COR-L47 (cell line): ENCODE results near the gene APOLD1.
A peak's percentile ranks its signal among the peaks of the same experiment; 100 is the strongest.
"Not testable (repeated sequence)": the region's sequence is repeated elsewhere in the genome, so short reads cannot be mapped to it uniquely, and the experiment has no call there.

Source experiments
- DNase-seq: peaks from one replicate; lab custom pipeline; 2025; lab: John Stamatoyannopoulos, UW

APOLD1 gene

DNA sequence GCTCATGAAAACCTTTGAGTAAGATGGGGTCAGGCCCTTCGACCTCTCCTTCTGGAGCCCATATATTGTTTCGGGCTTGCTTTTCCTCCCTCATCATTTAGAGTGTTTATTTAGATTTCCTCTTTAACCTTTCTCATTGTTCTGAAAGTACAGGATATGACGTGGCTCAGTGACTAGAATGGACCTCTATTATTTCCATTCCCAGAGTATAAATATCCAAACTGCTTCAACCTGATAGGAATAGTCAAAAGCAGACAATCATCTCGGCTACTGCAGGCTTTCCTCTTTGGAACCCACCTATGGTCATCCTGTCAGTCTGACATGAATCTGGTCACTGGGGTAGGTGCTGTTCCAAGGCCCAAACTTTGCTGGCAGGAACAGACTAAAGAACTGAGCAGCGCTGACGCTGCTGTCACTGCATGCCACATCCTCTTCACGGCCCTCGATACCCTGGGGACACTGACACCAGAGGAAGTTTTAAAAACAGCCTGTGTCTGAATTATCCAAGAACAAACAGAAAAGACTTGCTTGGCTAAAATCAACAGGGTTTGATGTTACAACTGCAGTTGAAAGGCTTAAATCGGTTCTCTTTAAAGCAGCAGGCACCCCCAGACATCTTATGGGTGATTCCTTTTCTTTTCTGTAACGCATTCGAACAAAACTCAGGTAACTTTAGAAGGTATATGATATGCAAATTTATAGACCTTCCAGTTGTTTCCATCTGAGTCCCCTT lies 22.7 kb downstream of the APOLD1 start:
- DNase-seq = no peak

GRCh38 chr12:12810553-12811021 lies 25.1 kb downstream of the APOLD1 start:
- no peak for DNase-seq

DNA sequence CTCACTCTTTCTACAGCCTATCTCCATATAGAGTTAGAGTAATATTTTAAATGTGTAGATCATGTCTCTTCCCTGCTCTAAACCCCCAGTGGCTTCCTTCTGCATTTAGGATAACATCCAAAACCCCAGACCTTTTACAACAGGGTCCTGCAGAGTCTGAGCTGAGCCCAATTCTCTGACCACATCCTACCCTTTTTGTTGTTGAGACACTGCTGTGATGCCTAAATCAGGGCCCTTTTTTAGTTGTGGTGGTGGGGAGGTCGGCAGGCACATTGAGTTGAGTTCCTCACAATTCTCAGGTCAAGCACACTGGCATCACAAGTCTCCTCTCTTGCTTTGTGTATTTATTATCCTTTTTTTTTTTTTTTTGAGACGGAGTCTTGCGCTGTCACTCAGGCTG lies 25.9 kb downstream of the APOLD1 start:
- no peak for DNase-seq

DNA sequence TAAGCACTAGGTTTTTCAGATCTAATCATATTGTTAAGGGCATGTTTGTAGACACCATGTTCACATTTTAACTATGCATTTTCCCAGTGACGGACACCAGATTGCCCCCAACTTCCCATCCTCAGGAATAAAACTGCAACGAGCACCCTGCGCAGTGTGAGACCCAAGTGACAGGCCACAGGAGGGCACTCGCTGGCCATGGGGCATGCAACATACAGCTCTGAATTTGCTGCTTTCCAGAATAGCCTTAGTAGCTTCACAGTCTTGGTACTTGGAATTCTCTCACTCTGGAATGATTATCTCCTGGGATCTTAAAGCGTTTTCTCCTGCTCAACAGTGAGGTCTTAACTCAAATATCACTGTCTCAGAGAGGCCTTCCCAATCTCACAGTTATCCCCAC lies 26.7 kb downstream of the APOLD1 start:
- no peak for DNase-seq

GRCh38 chr12:12812618-12813119 lies 27.2 kb downstream of the APOLD1 start:
- no peak for DNase-seq

DNA sequence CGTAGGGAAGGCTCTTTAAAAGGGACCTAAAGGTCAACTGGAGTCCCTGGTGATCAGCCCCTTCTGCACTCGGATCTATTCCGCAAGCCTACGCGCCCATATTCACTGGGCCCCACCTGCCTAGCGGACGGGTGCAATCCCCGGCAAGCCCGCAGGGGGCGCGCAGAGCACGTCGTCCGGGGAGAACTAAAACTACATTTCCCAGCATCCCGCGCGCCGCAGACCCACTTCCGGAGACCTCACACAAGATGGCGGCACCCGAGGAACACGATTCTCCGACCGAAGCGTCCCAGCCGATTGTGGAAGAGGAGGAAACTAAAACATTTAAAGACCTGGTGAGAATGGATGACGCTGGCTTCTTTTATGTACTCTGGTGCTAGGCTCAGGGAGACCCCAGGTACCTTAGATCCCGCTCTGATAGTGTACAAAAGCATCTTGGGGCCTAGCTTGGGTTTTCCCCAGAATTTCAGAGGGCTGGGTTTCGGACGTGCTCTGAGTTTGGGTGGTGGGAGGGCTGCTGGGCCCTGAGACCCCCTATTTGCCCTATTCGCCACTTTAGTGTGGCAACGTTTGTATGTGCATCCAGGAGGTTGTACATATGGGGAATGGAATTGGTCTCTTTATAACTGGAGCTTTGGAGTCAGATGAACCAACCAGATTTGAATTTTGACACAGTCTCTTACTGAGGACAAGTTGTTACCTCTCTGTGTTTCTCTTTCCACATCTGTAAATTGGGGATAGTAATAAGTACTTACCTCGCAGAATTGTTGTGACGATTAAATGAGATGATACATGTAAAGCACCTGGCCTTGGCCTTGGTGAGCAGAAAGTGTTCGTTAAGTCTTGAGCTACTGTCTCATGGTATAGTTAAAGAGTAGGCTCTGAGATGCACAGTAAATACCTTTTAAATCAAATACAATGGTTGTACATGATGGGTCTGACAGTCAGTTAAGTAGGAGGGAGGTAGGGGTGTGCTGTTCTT lies 28.0 kb downstream of the APOLD1 start, which contains the start of gene DDX47:
Gene DDX47, plus strand, starts transcription at position 227 of the 982 bp plus-strand sequence. Its CDS starts 22 bp downstream, at position 249.
- DNase-seq = peak; percentile 70

DNA sequence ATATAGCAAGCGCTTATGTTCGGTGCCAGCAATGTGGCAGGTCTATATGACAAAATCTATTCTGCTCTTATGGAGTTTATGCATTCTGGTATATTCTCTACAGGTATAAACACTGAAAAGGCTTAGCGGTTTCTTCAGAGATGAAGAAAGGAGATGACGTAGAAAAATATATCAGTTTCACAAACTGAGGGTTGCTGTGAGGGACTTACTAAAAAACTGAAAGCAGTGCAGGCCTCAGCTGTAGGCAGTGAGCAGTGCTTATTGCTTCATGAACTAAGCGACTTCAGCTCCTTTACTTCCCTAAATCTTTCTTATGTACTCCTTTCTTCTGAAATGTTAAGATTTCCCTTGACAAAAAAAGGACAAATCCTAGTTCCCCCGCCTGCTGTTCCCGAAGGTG lies 32.2 kb downstream of the APOLD1 start:
- DNase-seq = no peak

GRCh38 chr12:12818701-12819100 lies 33.2 kb downstream of the APOLD1 start:
- DNase-seq = no peak

DNA sequence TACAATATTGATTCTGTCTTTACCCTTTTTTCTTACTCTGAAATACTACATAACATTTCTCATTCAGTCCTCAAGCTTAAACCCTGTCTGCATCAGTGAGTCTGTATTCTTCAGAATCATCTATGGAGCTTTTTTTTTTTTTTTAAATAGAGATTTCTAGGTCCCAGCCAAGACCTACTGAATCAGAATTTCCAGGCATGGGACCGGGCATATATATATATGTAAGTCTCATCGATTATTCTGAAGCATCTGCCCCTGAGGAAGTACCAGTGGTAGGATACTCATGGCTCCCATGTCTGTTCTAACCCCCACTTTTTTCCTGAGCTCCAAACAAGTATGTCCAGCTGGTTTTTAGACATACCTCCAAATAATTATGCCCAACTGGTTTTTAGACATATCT lies 33.8 kb downstream of the APOLD1 start:
- DNase-seq = no peak

DNA sequence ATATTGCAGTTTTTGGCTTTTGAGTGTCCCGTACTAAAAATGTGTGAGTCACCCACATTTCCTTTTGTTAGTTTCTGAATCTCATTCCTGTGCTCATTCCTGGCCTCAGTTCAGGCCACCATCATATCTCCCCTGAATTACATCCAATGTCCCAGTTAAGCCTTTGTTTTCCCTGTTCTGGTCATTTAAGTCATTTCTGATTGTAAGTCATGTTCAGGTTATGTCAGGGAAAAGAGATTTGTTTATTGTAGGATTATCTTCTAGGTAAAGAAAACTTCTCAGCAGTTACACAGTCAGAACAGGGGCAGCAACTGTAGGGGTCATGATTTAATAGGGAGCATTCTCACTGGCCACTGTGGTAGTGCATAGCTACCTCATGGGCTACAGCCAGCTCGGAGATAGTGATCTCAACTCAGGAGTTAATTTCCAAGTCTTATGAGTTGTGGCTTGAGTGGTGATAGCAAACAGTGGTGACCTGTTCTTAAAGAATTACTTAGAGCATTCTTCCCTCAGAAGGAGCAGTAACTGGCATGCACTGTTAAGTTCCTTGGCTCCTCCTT lies 34.4 kb downstream of the APOLD1 start:
- DNase-seq = no peak

DNA sequence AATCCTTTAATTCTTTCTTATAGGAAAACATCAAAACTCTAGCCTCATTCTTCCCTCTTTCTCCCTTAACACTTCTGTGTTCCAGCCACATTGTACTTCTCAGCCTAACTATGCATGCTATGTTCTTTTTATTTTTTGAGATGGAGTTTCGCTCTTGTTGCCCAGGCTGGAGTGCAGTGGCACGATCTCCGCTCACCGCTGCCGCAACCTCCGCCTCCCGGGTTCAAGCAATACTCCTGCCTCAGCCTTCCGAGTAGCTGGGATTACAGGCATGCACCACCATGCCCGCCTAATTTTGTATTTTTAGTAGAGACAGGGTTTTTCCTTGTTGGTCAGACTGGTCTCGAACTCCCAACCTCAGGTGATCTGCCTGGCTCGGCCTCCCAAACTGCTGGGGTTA lies 34.9 kb downstream of the APOLD1 start:
- not testable (repeated sequence) for DNase-seq

- no peak for DNase-seq
Observed at GRCh38 chr12:12821975-12822374, 36.5 kb downstream of the APOLD1 start.

- no peak for DNase-seq
Observed at GRCh38 chr12:12822886-12823285, 37.4 kb downstream of the APOLD1 start.

DNA sequence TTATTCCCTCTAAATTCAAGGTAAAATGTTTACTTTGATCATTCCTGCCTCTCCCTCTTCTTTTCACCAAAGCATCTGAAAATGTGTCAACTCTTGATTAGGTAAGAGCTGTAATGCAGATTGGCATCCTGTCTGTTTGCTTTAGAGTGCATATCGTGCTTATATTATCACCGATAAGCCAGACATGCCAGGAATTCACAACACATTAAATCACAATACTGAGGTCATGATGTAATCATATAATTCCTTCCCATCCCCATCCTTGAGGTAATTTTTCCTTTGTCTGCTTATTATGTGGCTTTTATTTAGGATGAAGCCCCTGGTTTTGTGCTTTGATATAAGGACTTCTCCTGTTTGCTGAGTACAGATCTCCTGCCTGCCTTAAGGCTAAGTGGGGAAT lies 37.8 kb downstream of the APOLD1 start:
- no peak for DNase-seq

GRCh38 chr12:12823811-12824210 lies 38.4 kb downstream of the APOLD1 start:
- no peak for DNase-seq

GRCh38 chr12:12835378-12836146 lies 50.1 kb downstream of the APOLD1 start:
- no peak for DNase-seq

DNA sequence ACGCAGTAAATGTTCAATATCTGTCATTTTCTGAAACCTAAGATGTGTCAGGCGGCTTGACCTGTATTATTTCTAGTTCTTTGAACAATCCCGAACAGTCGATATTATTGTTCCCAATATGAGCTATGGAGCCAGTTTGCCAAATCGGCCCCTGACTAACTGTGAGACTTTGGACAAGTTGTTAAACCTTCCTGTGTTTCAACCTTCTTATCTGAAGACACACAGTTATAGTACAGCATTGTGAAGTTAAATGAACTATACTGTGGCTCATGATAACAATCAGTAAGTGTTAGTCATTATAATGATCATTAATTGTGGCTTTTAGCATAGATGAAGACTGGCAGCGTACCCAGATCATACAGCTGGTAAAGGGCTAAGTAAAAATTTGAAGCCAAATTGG lies 51.1 kb downstream of the APOLD1 start:
- no peak for DNase-seq

GRCh38 chr12:12837025-12837812 lies 51.8 kb downstream of the APOLD1 start:
- no peak for DNase-seq

DNA sequence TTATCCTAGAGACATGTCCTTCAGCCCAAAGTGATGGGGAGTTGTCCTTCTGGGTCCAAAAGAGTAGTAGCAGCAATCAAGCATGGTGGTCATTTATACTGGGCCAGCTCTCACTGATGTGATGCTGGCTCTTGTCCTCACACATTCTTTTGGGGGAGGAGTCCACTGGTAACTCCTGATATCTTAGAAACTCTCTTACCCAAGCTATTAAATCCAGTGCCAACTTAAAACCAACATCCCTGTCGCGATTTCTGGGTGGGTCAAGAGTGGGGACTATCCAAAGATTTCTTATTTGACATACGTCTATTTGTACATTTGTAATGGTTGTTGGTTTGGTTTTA lies 52.3 kb downstream of the APOLD1 start:
- DNase-seq = no peak

GRCh38 chr12:12839003-12839395 lies 53.5 kb downstream of the APOLD1 start:
- no peak for DNase-seq

DNA sequence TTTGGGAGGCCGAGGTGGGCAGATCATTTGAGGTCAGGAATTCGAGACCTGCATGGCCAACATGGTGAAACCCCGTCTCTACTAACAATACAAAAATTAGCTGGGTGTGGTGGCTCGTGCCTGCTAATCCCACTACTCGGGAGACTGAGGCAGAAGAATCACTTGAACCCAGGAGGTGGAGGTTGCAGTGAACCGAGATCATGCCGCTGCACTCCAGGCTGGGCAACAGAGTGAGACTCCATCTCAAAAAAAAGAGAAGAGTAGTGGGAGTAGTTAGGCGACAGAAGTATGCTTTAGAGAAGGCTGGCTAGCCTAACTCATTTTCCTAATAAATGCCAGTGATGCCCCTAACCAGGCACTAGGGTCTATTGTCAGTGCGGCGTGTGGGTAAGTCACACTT lies 54.0 kb downstream of the APOLD1 start:
- DNase-seq = not testable (repeated sequence)
